ENCODE results near the gene TEX35.

DNA sequence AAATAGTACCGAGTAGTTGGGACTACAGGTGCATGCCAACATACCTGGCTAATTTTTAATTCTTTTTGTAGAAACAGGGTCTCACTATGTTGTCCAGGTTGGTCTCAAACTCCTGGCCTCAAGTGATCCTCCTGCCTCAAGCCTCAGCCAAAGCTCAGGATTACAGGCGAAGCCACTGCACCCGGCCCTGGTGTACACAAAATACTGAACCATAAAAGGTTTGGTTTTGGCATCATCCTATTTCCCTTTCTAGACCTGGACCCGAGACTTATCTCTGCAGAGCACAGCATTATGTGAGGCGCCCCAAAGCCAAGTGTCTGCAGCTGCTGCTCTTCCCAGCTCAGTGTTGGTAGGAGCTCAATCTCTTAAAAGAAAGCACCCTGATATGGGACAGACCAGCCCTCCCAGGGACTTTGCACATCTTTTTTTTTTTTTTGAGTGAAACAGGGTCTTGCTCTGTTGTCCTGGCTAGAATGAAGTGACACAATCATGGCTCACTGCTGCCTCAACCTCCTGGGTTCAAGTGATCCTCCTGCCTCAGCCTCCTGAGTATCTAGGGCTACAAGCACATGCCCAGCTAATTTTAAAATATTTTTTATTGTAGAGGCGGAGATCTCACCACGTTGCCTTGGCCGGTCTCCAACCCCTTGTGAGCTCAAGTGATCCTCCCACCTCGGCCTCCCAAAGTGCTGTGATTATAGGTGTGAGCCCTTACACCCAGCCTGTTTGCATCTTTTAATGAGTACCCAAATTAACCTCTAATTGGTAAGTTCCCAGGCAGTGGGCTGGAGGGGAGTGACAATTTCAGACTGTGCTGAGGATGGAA is 20.4 kb downstream of the TEX35 start:
- TF ChIP-seq YY1 (IDR thresholded peaks at IDR 0.05; ENCODE audit: insufficient read depth, insufficient read length) (no peak), ZNF274 (IDR thresholded peaks at IDR 0.05; ENCODE audit: low read depth, low read length) (no peak)

Data from NT2/D1 (cell line).